ENCODE data around the gene SLC35F1.
"Not testable (repeated sequence)": the region's sequence is repeated elsewhere in the genome, so short reads cannot be mapped to it uniquely, and the experiment has no call there.

SLC35F1 gene

GRCh38 chr6:117989086-117989485 is 82.0 kb downstream of the SLC35F1 start:
- DNase-seq = peak in 1 of 56 donors; percentile 10

DNA sequence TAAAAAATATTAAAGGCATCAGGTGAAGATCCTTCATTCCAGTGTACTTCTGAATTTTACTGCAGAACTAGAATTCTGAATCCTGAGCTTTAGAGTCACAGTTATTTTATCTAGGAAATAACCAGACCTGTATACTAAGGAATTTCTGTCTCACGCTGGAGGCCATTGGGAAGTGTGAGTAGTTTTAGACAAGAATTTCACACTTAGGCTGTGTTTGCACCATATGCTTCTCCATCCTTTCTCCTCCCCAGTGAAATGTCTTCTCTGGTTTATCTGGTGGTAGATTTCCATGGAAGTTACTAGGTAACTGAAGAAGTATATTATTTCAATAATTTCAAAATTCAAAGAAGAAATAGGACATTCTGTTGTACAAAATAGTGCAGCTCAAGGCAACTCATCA is 83.1 kb downstream of the SLC35F1 start:
- DNase-seq = no peak

DNA sequence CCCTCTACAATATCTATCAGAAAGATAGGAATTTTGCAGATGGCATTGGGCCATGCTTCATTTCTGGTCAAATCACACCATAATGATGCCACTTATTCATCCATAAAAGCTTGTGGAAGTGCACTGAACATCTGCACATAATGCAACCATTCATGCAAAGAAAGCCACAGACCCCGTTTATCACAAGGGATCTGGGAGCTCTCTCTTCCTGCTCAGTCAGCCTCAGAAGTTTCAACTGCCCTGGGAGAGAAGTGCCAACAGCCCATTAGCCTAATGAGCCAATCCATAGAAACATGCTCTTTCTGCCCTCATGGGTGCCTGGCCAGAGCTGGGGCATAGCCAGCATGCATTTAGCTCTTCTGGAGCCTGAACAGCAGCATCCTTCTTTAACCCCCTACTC is 85.8 kb downstream of the SLC35F1 start:
- peak in 46 of 56 donors; percentile 10 to 76 (median 40) for DNase-seq

- peak in 44 of 56 donors; percentile 7 to 74 (median 40) for DNase-seq
These were observed 105.9 kb downstream of the SLC35F1 start for GRCh38 chr6:118012944-118013343.

DNA sequence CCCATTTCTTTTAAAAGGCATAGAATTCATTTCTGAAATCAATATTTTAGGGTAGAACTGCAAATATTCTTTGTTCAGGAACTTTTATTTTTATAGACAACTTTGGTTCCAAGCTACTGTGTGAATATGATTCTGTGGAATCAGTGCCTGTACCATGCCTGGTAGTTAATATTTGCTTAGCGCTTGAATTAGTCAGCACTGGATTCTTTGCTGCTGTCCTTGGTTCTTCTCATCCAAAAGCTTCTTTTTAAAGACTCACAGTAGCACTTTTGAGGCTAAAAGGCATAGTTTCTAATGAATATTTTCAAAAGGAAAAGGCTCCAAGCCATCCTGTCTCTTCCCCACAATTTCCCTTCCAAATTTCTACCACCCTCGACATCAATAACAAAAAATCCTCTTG is 109.5 kb downstream of the SLC35F1 start:
- no peak for DNase-seq

- DNase-seq = no peak
These were observed 110.3 kb downstream of the SLC35F1 start for GRCh38 chr6:118017301-118017848.

DNA sequence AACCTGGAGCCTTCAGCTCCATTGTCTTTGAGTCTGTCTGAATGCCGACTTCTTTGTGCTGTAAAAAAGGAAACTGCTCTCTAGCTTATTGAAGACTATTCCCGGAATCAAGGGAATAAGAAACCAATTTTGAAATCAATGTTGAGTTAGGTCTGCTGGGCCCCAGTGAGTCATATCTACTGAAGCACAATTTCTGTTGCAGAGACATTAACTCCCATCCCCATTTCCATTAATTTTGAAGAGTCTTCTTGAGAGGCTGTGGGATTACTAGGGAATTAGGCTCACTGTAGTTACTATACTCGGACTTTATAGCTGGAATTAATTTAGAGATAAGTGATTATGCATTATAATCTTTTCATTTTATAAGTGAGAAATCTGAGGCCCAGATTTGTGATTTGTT is 116.7 kb downstream of the SLC35F1 start:
- no peak for DNase-seq

DNA sequence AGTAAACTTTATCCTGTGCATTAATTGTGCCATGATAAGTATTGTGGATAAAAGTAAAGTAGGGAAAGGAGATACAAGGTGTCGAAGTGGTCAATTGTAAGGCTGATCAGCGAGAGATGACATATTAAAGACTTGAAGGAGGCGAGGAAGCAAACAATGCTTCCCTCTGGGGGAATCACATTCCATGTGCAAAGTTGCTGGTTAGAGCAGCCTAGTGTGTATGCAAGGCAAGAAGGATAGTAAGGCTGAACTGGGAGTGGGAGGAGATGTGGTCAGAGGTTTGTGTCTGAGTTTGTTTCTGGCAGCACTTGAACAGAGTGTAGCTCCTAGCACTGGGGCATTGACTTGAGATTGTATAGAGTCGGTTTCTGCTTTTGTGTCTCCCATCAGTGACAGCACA is 122.9 kb downstream of the SLC35F1 start:
- no peak for DNase-seq

DNA sequence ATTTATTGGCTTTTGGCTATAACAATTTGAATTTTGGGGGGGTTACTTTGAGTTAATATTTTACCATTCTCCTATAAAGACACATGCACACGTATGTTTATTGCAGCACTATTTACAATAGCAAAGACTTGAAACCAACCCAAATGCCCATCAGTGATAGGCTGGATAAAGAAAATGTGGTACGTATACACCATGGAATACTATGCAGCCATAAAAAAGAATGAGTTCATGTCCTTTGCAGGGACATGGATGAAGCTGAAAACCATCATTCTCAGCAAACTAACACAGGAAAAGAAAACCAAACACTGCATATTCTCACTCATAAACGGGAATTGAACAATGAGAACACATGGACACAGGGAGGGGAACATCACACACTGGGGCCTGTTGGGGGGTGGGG is 130.4 kb downstream of the SLC35F1 start:
- not testable (repeated sequence) for DNase-seq

- DNase-seq = no peak
These were observed 135.8 kb downstream of the SLC35F1 start for GRCh38 chr6:118042855-118043254.

GRCh38 chr6:118044275-118044674 is 137.2 kb downstream of the SLC35F1 start:
- no peak for DNase-seq

GRCh38 chr6:118054082-118054481 is 147.0 kb downstream of the SLC35F1 start:
- no peak for DNase-seq

DNA sequence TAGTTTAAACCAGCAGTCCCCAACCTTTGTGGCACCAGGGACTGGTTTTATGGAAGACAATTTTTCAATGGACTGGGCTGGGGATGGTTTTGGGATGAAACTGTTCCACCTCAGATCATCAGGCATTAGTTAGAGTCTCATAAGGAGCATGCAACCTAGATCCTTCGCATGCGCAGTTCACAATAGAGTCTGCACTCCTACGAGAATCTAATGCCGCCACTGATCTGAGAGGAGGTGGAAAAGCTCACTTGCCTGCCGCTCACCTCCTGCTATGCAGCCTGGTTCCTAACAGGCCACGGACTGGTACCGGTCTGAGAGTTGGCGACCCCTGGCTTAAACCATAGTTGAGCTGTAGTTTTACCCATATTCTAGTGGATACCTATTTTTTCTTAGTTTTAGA is 154.6 kb downstream of the SLC35F1 start:
- peak in 7 of 56 donors; percentile 1 to 15 (median 2) for DNase-seq

DNA sequence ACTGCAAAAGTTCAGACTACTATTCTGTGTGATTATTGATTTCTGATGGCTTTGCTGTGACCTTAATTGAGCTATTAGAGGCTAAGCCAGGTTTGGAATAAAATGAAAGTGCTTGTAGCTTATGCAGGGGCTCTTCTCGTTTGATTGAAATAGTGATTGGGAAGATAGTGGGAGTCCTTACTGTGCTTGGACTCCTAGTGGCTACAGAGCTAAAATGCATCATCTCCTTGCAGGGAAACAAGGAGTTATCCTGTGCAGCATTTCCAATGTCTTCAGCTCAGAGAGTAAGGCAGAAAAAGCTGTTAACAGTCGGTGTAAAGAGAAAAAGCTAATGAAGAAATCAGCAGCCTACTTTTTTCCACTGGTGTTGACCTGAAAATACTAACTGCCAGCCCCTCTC is 173.5 kb downstream of the SLC35F1 start:
- no peak for DNase-seq

DNA sequence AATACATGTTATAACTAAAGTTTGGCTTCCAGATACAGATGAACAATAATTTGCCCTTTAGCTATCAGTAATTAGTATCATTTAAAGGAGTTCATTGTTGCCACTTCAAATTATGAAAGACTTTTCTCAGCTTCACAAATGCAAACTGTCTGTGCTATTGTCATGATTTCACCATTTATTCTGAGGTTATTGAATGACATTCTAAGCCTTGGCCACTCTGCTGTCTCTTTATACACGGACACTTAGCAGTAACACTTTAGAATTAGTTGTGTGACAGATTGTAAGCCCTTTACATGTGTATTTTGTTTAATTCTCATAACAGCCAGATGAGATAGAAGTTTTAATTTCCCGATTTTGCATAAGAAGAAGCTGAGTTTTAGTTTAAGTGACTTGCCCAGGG is 176.6 kb downstream of the SLC35F1 start:
- DNase-seq = no peak

DNA sequence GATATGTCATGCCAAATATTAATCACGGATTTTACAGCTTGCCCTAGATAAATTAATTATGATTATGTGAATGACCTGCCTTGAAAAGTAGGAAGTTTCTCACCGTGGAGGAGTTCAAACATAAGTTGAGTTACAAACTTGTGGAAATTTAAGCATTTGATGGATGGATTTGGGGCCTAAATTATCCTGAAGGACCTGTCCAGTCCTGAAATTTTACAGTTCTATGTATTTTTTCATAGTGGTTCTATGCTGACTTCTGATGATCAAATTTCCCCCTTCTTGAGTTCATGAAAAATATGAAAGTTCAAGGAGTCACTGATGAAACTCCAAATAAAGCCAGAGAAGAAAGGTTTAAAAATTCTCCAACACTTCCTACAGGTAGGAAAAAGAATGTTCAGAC is 178.6 kb downstream of the SLC35F1 start:
- no peak for DNase-seq

GRCh38 chr6:118086159-118086558 is 179.1 kb downstream of the SLC35F1 start:
- DNase-seq = no peak

DNA sequence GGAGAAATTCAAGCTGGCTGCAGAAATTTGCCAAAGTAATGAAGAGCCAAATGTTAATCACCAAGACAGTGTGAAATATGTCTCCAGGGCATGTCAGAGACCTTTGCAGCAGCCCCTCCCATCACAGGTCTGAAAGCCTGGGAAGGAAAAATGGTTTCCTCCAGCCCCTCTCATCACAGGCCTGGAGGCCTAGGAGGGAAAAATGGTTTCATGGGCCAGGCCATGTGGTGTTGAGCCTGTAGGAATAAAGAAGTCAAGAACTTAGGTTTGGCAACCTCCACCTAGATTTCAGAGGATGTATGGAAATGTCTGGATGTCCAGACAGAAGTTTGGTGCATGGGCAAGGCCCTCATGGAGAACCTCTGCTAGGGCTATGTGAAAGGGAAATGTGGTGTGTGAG is 185.0 kb downstream of the SLC35F1 start:
- no peak for DNase-seq

DNA sequence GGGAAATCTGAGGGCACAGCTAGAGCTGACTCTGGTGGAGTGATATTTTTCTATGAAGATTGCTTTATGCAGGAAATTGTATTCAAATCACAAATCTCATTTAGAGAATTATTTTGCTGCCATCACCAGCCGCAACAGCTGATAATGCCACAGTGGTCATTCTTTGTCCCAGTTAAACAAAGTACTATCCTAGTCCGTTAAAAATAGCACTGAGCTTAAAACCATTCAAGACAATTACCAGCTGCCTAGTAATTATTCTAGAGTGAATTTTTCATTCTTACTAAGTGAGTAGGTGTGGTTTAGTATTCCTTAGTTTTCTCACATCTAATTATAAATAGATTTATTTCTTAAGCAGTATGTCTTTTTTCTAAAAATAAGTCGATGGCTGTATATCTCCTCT is 190.5 kb downstream of the SLC35F1 start:
- no peak for DNase-seq

DNA sequence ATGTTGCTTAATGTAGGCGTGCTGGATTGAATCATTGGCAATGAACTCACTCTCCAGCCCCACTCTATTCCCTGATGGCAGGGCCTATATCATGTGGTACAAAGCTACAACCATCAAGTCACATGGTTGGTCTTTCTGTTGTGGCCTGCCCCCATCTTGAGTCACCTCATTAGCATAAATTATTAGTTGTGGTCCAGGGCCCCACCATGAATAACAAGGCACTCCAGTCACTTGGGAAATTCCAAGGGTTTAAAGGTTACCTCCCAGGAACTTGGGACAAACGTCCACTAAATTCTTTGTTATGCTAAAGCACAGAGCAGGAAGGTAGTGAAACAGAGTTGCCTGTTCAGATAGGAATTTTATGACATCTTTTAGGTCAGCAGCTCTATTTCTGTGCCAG is 193.7 kb downstream of the SLC35F1 start:
- peak in 1 of 56 donors; percentile 1 for DNase-seq

GRCh38 chr6:118101220-118101619 is 194.2 kb downstream of the SLC35F1 start:
- DNase-seq = no peak

- no peak for DNase-seq
These were observed 194.8 kb downstream of the SLC35F1 start for GRCh38 chr6:118101831-118102345.

- DNase-seq = peak in 3 of 56 donors; percentile 2 to 14 (median 5)
These were observed 195.3 kb downstream of the SLC35F1 start for GRCh38 chr6:118102401-118102800.
